Measurements from ENCODE around the gene ADAMTSL3.

GRCh38 chr15:83746231-83746630 is 92.3 kb downstream of the ADAMTSL3 start:
- TF ChIP-seq POLR2A (IDR thresholded peaks at IDR 0.05; ENCODE audit: borderline replicate concordance, extremely low read depth, insufficient read depth, insufficient read length) (no peak), POLR2AphosphoS5 (IDR thresholded peaks at IDR 0.05; ENCODE audit: low read depth, low read length) (no peak), CTCF (IDR thresholded peaks at IDR 0.05 in 2 of 3, conservative IDR thresholded peaks at IDR 0.05 in 1 of 3; ENCODE audit: borderline replicate concordance in 1 of 3, insufficient read depth in 1 of 3, low read depth in 2 of 3, low read length in 2 of 3) (no peak), REST (IDR thresholded peaks at IDR 0.05; ENCODE audit: low read depth) (no peak), EGR1 (IDR thresholded peaks at IDR 0.05; ENCODE audit: low read depth) (no peak), MAX (IDR thresholded peaks at IDR 0.05) (no peak), SIN3A (IDR thresholded peaks at IDR 0.05; ENCODE audit: low read depth) (no peak), CBX3 (IDR thresholded peaks at IDR 0.05; ENCODE audit: low read depth) (no peak), ZBTB33 (IDR thresholded peaks at IDR 0.05; ENCODE audit: extremely low read depth, insufficient replicate concordance, low read length) (no peak), SRF (IDR thresholded peaks at IDR 0.05; ENCODE audit: low read depth) (no peak)

All from HCT116 (cell line).